Measurements from ENCODE around the gene IPMK. TPM values are rescaled to one million over a fixed set of nuclear protein-coding genes. Genes with fewer than 3 reads are reported as not detected.

Gene IPMK
- total RNA-seq, 1 experiment from 2014 or later, result 7.2 TPM

DNA sequence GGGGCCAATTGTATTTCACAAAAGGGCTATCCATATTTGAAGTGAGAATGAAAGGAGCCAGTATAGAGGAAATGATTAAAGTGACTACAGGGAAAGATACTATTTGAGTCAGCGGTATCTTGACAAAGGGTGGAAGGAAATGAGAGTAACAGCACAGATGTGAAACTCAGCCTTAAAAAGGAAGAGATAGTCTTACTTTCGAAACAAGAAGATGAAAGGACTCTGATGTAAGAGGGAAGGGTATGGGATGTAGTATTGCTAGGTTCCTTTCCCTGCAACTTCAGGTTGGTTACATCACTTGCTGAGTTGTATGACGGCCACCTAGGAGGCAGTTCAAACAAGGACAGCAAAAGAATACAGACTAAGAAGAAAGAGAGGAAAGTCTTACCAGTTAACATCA lies 14.9 kb upstream of the IPMK start:
- Mint-ChIP-seq H3K4me3 (no peak overlapping the region), H3K27ac (peak overlapping the region in 1 of 3 experiments; percentile 30; a peak in 1 of 7 replicates), H3K4me1 (peaks cover 0 to 5% of the 10 kb centered on the region in 2 experiments; a peak in 1 of 4 replicates), H3K36me3 (ENCODE audit: insufficient read depth in 1 of 3, low read depth in 3 of 3) (peaks cover 2 to 14% (median 8%) of the 10 kb centered on the region in 3 experiments; a peak in 5 of 7 replicates), H3K9me3 (no peaks in the 10 kb centered on the region), H3K27me3 (ENCODE audit: low read depth) (no peaks in the 10 kb centered on the region)
- Histone ChIP-seq H3K23ac (ENCODE audit: insufficient read length, low read depth, low read length) (no peak overlapping the region), H3K27me3 (ENCODE audit: insufficient read depth, low read length) (no peaks in the 10 kb centered on the region), H4K91ac (ENCODE audit: insufficient read length, low read depth, low read length) (no peak overlapping the region), H2BK20ac (ENCODE audit: low read depth, low read length, poor library complexity, severe bottlenecking) (no peak overlapping the region), H3K18ac (ENCODE audit: insufficient read length, low read depth, low read length) (no peak overlapping the region), H3K4ac (ENCODE audit: low read depth, low read length) (no peak overlapping the region), H2AFZ (ENCODE audit: low read length) (no peak overlapping the region), H3K4me1 (ENCODE audit: insufficient read depth, low read length) (no peaks in the 10 kb centered on the region), H3K27ac (ENCODE audit: insufficient read length, low read depth, low read length) (peak overlapping the region; percentile 61), H3K4me2 (ENCODE audit: insufficient read depth, insufficient read length, low read length) (no peak overlapping the region), H2BK15ac (ENCODE audit: low read depth, low read length) (no peak overlapping the region), H2BK5ac (ENCODE audit: insufficient read length, low read length) (no peak overlapping the region), H3K56ac (ENCODE audit: insufficient read length, low read depth, low read length) (no peak overlapping the region), H3K14ac (ENCODE audit: insufficient read depth, low read length) (no peak overlapping the region), H3K79me1 (ENCODE audit: insufficient read depth, low read depth, low read length, poor library complexity, severe bottlenecking) (peaks cover 2% of the 10 kb centered on the region), H3K9ac (ENCODE audit: extremely low read depth, insufficient read length, low read length) (no peak overlapping the region), H2BK12ac (ENCODE audit: insufficient read length, low read depth, low read length) (no peak overlapping the region), H3T11ph (ENCODE audit: low read length) (no peak overlapping the region), H3K9me3 (ENCODE audit: control insufficient read depth, low read depth, low read length) (no peaks in the 10 kb centered on the region), H4K20me1 (ENCODE audit: control insufficient read depth, insufficient read depth, insufficient read length) (no peaks in the 10 kb centered on the region), H3K79me2 (ENCODE audit: insufficient read depth, low read length) (no peaks in the 10 kb centered on the region), H3K23me2 (ENCODE audit: insufficient read length, low read depth, low read length, poor library complexity, severe bottlenecking) (no peaks in the 10 kb centered on the region), H4K8ac (replicated peaks; ENCODE audit: insufficient read length, low read depth, low read length) (no peak overlapping the region), H2BK120ac (ENCODE audit: low read depth, low read length, poor library complexity, severe bottlenecking) (no peak overlapping the region), H4K5ac (ENCODE audit: insufficient read length, low read depth, low read length) (no peak overlapping the region), H2AK5ac (ENCODE audit: insufficient read length, low read length) (no peak overlapping the region)
- TF ChIP-seq, protein P1, sequence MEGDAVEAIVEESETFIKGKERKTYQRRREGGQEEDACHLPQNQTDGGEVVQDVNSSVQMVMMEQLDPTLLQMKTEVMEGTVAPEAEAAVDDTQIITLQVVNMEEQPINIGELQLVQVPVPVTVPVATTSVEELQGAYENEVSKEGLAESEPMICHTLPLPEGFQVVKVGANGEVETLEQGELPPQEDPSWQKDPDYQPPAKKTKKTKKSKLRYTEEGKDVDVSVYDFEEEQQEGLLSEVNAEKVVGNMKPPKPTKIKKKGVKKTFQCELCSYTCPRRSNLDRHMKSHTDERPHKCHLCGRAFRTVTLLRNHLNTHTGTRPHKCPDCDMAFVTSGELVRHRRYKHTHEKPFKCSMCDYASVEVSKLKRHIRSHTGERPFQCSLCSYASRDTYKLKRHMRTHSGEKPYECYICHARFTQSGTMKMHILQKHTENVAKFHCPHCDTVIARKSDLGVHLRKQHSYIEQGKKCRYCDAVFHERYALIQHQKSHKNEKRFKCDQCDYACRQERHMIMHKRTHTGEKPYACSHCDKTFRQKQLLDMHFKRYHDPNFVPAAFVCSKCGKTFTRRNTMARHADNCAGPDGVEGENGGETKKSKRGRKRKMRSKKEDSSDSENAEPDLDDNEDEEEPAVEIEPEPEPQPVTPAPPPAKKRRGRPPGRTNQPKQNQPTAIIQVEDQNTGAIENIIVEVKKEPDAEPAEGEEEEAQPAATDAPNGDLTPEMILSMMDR (conservative IDR thresholded peaks at IDR 0.05), result no peak
- DNase-seq, result no peak
- WGBS (ENCODE audit: extremely low coverage, insufficient read length, low lambda C conversion rate), result no CpG with 5 or more reads among the region's 3 CpGs
